Kidney glomerular epithelial cell (primary cell): Measurements from ENCODE around the gene PDE6G.
"Not testable (repeated sequence)": the region's sequence is repeated elsewhere in the genome, so short reads cannot be mapped to it uniquely, and the experiment has no call there.

Experiments used
- DNase-seq: peaks from one replicate; lab custom pipeline; 2025; lab: John Stamatoyannopoulos, UW

The PDE6G gene

DNA sequence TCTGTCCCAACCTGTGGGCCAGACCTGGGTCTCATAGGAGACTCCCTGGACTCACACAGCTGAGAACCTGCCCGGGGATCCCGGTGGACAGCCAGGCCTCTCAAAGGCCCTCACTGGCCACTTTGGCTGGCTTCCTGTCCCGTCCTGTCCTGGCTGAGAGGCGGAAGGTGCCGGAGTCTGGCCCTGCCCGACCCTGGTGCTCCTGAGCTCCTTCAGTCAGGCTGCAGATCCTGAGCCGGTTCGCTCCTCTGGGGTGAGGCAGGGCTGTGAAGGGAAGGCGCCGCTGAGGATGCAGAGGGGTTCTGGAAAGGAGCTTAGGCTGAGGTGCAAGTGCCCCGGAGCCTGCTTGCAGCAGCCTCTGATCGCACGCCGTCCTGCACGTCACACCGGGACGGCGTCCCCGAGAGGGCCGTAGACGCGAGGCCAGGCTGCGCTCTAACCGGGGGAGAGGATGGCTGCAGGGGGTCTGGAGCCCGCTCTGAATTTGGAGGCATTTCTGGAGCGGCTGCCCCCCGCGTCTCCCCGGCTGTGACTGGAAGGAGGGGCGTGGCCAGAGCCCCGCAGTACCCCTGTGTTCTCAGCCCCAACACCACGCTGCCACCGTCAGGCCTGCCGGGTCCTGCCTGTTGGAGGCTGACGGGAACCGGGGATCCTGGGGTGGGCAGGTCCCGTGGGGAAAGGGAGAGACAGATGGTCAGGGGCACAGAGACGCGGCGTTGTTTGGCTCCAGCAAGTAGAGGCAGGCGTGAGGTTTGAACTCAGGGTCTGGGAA is 31.6 kb upstream of the PDE6G start:
- no peak for DNase-seq

DNA sequence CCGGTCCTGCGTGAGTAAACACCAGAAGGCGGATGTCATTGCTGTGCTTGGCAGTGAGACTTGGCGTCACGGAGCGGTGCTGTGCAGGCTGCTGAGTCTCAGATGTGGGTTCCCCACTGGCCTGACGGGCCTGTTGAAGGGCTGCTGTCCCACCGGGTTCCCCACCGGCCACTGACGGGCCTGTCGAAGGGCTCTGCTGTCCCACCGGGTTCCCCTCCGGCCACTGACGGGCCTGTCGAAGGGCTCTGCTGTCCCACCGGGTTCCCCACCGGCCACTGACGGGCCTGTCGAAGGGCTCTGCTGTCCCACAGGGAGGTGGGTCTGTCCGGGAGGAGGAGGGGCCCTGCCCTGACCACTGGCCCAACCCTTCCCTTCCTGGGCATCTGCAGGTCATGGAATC is 30.3 kb upstream of the PDE6G start:
- DNase-seq, result no peak

DNA sequence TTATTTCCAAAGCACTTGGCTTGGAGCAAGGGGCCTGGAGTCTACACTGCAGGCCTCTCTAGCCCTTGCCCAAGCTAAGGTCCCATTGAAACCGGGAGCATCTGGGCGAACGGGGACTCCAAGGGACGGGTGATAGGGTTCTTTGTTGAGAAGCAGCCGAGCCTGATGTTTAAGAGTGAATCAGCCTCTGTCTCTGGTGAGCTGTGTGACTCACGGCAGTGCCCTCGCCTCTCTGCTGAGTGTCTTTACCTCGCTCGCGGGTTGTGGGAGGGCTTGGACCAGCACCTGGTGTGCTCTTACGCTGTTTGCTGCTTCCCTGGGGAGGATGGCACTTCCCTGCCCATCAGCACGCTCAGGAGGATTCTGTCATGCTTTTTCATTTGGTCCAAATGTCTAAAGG is 28.8 kb upstream of the PDE6G start:
- peak; percentile 73 for DNase-seq

DNA sequence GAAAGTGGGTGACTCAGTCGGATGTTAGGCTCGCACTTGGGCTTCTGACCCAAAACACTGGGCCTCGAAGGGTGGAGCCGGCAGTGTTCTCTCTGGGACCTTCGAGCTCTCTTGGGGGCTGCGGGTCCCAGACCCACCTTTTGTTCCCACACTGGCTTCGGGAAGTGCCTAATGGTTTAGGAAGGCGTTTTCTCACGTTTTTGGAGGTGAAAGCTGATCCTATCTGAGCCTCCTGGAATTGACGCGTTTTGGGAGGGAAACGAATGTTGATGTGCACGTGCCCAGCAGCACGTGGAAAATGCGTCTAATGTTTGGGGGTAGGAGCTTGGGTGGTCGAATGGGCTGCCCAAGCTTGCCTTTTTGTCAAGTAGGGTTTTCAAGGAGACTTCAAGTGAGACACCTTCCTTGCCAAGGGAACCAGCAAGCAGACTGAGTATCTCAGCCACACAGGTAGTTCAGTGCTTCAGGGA is 28.1 kb upstream of the PDE6G start:
- peak; percentile 24 for DNase-seq

GRCh38 chr17:81683584-81684441 is 27.5 kb upstream of the PDE6G start, which contains the start of the genes ARL16 and HGS:
ARL16 (minus strand) TSS chr17:81683797; CDS start chr17:81683753, 44 bp downstream.
HGS (plus strand) TSS chr17:81684011; CDS start chr17:81684067, 56 bp downstream.
- DNase-seq, result peak; percentile 98

DNA sequence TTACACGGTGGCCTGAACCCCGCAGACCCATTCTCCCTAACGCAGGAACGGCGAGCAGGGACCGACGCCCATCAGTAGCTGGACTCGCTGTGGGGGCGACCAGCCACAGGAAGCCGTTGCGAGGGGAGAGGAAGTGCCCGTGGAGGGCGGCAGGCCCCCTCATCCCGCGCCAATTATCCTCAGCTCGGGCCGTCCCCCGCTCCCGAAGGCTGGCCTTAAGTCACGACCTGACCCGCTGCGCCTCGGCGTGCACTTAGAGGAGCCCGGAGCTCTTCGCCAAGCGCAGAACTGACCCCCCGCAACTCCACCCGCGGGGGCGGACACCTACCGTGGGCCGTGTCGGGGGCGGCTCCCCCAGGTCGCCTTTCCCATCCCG is 26.9 kb upstream of the PDE6G start:
- DNase-seq, result no peak

GRCh38 chr17:81682565-81683207 is 26.3 kb upstream of the PDE6G start:
- DNase-seq, result no peak

DNA sequence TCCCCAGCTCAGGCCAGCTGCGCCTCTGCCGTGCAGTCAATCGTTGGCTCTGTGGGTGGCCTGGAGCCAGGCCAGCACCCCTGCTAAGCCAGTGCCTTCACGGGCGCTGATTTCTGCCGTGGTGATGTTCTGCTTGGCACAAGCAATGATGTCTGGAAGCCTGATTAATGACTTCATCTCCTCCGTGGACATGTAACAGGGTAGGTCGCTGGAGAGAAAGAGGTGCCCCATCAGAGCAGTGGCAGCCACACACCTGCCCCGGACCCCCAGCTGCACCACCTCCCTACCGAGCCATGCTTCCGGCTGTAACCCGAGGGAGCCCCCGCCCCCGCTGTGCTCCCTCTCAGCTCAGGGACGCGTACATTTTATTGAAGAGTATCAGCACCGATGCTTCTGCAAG is 25.3 kb upstream of the PDE6G start:
- DNase-seq, result peak; percentile 80

GRCh38 chr17:81680150-81680549 is 23.8 kb upstream of the PDE6G start:
- DNase-seq, result no peak

DNA sequence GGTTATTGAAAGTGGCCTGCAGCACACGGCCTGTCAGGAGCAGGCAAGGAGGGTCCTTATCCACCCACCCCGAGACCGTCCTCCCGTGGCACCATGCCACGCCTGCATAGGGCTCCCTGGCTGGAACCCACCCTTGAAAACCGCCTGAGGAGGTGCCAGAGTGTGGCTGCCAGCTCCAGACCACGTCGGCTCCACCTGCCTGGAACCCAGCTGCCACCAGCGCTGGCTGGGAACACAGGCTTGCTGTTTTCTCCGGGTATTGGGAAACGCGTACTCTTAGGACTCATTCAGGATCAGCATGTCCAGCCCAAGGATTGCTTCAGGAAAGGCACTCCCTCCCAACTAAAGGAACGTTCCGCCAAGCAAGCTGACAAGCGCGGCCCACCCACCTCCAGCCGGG is 20.6 kb upstream of the PDE6G start:
- DNase-seq, result no peak

- not testable (repeated sequence) for DNase-seq
Measured at GRCh38 chr17:81675515-81676221, 19.3 kb upstream of the PDE6G start.

DNA sequence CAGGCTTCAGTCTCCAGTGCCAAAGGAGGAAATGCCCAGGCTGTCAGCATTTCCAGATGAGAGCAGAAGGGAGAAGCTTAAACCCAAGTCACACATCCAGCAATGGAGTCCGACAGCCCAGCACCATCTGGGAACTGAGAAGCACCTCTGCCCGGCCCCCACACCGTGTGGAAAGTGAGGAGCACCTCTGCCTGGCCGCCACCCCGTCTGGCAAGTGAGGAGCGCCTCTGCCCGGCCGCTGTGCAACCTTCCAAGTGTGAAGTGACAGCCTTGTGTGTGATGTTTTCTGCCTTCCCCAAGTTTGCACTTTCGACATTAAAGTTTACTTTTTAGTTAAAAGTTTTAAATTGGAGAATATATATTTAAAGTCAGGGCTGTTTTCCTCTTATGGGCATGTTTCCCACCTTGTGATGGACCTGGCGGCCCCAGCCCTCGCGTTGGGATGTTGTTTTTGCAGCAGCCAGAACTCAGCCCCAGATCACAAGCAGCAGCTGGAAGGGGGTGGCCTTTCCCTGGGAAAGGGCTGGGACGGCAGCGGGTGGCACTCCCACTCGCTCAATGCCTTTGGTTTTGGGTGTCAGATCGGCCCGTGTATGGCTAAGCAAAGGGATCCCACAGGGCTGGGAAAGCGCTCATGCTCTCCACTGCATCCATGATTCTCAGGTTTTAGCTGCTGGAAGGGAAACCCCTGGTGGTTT is 17.4 kb upstream of the PDE6G start:
- no peak for DNase-seq

- no peak for DNase-seq
Measured at GRCh38 chr17:81672954-81673353, 16.6 kb upstream of the PDE6G start.

DNA sequence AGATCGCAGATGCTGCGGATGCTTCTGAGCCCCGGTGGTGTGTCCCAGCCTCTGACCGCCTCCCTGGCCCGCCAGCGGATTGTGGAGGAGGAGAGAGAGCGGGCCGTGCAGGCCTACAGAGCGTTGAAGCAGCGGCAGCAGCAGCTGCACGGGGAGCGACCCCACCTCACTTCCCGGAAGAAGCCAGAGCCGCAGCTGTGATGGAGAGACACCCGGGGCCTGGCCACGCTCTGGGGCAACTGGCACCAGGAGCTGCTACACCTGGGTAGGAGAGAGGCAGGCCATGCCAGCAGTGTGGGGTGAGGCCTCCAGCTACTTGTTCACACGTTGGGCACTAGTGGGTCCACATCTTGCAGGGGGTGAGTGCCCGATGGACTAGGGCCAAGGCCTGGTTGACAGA is 16.2 kb upstream of the PDE6G start:
- DNase-seq, result no peak

DNA sequence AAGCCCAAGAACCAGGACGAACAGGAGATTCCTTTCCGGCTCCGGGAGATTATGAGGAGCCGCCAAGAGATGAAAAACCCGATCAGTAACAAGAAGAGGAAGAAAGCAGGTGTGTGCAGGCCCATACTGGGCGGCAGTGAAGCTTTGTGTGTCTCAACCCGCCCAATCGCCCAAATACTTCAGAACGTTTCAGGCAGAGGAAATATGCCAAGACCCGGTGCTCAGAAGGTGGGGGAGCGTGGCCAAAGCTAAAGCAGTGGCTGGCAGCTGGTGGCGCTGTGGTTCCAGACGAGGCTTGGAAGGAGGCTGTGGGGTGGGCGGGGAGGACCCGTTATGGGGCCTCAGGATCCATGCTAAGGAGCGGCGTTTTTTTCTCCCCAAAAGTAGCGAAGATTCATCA is 11.4 kb upstream of the PDE6G start:
- DNase-seq, result no peak

DNA sequence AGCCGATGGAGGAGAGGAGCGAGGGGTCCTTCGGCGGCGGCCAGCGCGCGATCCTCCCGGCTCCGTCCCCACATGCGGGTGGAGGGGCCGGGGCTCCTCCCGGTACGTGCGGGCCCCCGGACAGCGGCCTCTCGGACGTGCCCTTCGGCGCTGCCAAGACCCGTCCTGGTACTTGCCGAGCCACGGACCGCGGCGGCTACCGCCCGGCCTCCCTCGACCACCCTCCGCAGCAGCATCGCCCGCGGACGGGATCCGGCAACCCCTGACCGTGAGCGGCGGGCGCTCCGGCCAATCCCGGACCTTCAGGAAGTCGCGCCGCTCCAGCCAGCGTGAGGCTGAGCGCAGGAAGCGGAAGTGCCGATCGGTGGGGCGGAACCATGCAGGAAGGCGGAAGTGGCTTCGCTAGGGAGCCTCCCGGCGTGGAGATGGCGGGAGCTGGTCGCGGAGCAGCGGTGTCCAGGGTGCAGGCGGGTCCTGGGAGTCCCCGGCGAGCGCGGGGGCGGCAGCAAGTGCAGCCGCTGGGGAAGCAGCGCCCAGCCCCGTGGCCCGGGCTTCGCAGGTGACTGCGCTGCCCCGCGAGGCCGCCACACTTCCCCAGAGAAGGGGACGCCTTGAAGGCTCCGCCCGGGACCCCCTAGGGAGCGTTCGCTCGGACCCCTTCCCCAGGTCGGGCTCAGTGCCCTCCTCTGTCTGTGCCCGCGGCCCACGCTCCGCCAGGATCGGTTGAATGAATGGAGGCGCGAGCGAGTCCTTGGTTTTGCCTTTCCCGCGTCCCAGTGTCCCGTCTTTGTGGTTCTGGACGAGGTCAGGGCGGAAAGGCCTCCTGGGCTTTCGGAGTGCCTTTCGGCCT is 10.2 kb upstream of the PDE6G start, which contains the start of the genes CCDC137 and OXLD1:
Gene CCDC137 (plus strand): TSS at position 396 of the 850 bp plus-strand sequence. CDS start 30 bp downstream, at position 426.
Gene OXLD1 (minus strand): TSS at position 264 of the 850 bp plus-strand sequence. CDS start 28 bp downstream, at position 236.
- peak; percentile 85 for DNase-seq

DNA sequence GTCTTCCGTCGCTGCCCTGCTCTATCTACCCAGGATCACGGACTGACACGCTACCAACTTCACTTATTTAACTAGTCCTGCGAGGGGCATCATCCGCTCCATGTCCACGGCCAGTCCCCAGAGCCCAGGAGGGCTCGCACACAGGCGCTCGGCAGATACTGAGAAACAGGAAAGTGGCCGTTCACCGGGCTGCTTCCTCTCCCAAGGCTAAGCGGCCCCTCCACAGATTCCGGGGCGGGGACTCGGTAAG is 9.7 kb upstream of the PDE6G start:
- DNase-seq, result no peak

DNA sequence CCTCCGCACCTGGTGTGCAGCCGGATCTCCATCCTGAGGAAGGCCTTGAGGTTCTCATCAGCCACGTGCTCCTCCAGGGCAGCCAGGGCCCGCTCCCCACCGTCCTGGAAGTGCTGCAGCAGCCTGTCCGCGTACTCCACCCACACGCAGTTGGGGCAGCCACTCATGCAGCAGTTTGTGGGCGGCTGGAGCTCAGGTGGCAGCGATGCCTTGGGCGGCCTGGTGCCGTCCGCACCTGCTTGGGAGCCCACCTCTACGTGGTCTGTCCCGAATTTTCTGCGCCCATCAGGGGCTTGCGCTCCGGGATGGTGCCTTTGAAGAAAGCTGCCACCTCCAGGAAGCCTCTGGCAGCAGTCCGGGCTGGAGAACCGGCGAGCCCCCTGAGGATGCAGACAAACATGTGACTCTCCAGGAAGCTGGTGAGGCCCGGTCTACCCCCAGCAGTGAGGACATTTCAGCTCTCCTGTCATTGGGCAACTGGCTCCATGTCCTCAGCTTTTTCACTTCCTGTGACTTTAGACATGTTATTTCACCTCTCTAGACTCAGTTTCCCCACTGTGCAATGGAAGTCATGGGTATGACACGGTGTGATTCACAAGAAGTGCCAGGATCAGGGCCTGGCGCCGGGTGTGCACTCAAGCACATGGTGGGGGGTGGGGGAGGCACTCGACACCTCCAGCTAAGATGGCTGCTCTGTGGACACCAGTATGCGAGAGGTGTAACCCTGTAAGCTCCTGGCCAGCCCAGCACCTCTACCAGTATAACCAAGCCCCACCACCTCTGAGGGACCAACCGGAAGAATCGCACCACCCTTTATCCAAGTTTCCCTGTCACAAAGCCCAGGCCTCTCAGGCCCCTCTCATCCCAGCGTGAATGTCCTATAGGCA is 9.1 kb upstream of the PDE6G start:
- no peak for DNase-seq

DNA sequence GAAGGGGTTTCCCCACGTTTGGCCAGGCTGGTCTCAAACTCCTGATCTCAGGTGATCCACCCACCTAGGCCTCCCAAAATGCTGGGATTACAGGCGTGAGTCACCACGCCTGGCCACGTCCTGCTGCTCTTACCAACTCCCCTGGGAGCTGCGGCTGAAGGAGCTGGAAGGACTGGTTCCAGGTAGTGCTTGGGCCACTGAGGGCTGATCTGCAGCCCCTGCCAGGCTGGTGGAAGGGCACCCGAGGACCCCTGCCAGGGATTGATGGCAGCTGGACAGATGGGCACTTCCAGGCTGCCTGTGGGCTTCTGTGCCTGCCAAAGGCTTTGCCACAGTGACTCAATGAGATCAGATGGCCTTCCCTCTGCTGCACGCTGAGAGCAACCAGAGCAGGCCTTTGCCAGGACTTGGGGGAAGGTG is 7.7 kb upstream of the PDE6G start:
- DNase-seq, result no peak
